Mesendoderm (in vitro differentiated cells): ENCODE data around the gene MAP3K8.

Experiments used
- DNase-seq: peaks from one replicate; pipeline ENCODE4 v3.0.0; 2013
- H2AK5ac ChIP-seq: 2 replicates; pipeline ENCODE4 v1.6.1; 2013; ENCODE audit warnings: low read length, inconsistent platforms
- H2BK120ac ChIP-seq: 2 replicates; pipeline ENCODE4 v1.6.1; 2013; ENCODE audit warnings: low read depth, mild to moderate bottlenecking, low read length, moderate library complexity, mixed read lengths
- H2BK15ac ChIP-seq: replicated peaks from 2 replicates; pipeline ENCODE4 v1.6.1; 2013; ENCODE audit warnings: low read depth, mild to moderate bottlenecking, moderate library complexity
- H2BK5ac ChIP-seq: 2 replicates; pipeline ENCODE4 v1.6.1; 2013; ENCODE audit warnings: low read length, inconsistent platforms
- H3K18ac ChIP-seq: 2 replicates; pipeline ENCODE4 v1.6.1; 2013; ENCODE audit warnings: mild to moderate bottlenecking, low read length, mixed read lengths
- H3K23ac ChIP-seq: one replicate; pipeline ENCODE4 v1.6.1; 2013; ENCODE audit warnings: low read length
- H3K27ac ChIP-seq: 2 replicates; pipeline ENCODE4 v1.5.1; 2013; ENCODE audit warnings: low read depth, mild to moderate bottlenecking, inconsistent platforms, low read length, moderate library complexity
- H3K27me3 ChIP-seq: 2 replicates; pipeline ENCODE4 v1.6.1; 2013; ENCODE audit warnings: low read length, control low read depth, mild to moderate bottlenecking, inconsistent platforms; ENCODE audit not compliant: insufficient read depth, poor library complexity
- H3K36me3 ChIP-seq: 2 replicates; pipeline ENCODE4 v1.6.1; 2013; ENCODE audit warnings: low read length, inconsistent platforms; ENCODE audit not compliant: control insufficient read depth, insufficient read depth
- H3K4ac ChIP-seq: one replicate; pipeline ENCODE4 v1.6.1; 2013; ENCODE audit warnings: low read depth, mild to moderate bottlenecking, low read length, moderate library complexity
- H3K4me1 ChIP-seq: 2 replicates; pipeline ENCODE4 v1.6.1; 2013; ENCODE audit warnings: low read depth, low read length, inconsistent platforms; ENCODE audit not compliant: control insufficient read depth
- H3K4me2 ChIP-seq: 2 replicates; pipeline ENCODE4 v1.6.1; 2013; ENCODE audit warnings: low read length
- H3K4me3 ChIP-seq: 2 replicates; pipeline ENCODE4 v1.5.1; 2013; ENCODE audit warnings: mild to moderate bottlenecking, low read length
- H3K56ac ChIP-seq: one replicate; pipeline ENCODE4 v1.6.1; 2013; ENCODE audit warnings: low read length
- H3K79me1 ChIP-seq: 2 replicates; pipeline ENCODE4 v1.6.1; 2013; ENCODE audit warnings: low read length, inconsistent platforms
- H3K79me2 ChIP-seq: 2 replicates; pipeline ENCODE4 v1.6.1; 2013; ENCODE audit warnings: mild to moderate bottlenecking, low read length; ENCODE audit not compliant: control insufficient read depth, insufficient read depth
- H3K9ac ChIP-seq: 2 replicates; pipeline ENCODE4 v1.6.1; 2013; ENCODE audit warnings: low read length, inconsistent platforms
- H4K5ac ChIP-seq: one replicate; pipeline ENCODE4 v1.6.1; 2013; ENCODE audit warnings: low read length
- H4K8ac ChIP-seq: one replicate; pipeline ENCODE4 v1.6.1; 2013; ENCODE audit warnings: low read depth, mild to moderate bottlenecking, control low read depth, low read length, moderate library complexity
- whole genome bisulfite sequencing: extraction: QIAGEN DNeasy Blood & Tissue Kit; methylation state at CpG from one replicate; pipeline ENCODE4 v1.1.7; 2013; ENCODE audit warnings: low lambda C conversion rate, missing lambda C conversion rate; ENCODE audit not compliant: insufficient coverage; ENCODE audit errors: extremely low coverage; 5-methylcytosine and 5-hydroxymethylcytosine counted together

Gene MAP3K8

GRCh38 chr10:30510932-30511700, 77.1 kb downstream of the MAP3K8 start:
- Histone ChIP-seq H3K4ac (no peak overlapping the region), H4K8ac (no peak overlapping the region), H3K27ac (no peak overlapping the region), H3K56ac (no peak overlapping the region), H3K4me1 (no peaks in the 10 kb centered on the region), H2BK15ac (no peak overlapping the region), H3K4me3 (no peak overlapping the region), H2AK5ac (no peak overlapping the region), H3K27me3 (no peaks in the 10 kb centered on the region), H3K36me3 (no peaks in the 10 kb centered on the region), H3K23ac (no peak overlapping the region), H3K79me2 (no peaks in the 10 kb centered on the region), H3K18ac (no peak overlapping the region), H3K4me2 (no peak overlapping the region), H2BK120ac (no peak overlapping the region), H4K5ac (no peak overlapping the region), H3K79me1 (no peaks in the 10 kb centered on the region), H2BK5ac (no peak overlapping the region), H3K9ac (no peak overlapping the region)
- no peak for DNase-seq
- no CpG with 5 or more reads among the region's 4 CpGs for WGBS
